Activated CD8-positive, alpha-beta memory T cell treated with anti-CD3 and anti-CD28 coated beads for 24 hours (primary cell): ENCODE measurements around the gene TAF12.
"Not testable (repeated sequence)": the region's sequence is repeated elsewhere in the genome, so short reads cannot be mapped to it uniquely, and the experiment has no call there.

Experiments
- DNase-seq: peaks from one replicate; pipeline ENCODE4 v3.0.0-alpha.2; 2020

The TAF12 gene

GRCh38 chr1:28580722-28581530 lies 61.9 kb downstream of the TAF12 start:
- DNase-seq, result no peak

DNA sequence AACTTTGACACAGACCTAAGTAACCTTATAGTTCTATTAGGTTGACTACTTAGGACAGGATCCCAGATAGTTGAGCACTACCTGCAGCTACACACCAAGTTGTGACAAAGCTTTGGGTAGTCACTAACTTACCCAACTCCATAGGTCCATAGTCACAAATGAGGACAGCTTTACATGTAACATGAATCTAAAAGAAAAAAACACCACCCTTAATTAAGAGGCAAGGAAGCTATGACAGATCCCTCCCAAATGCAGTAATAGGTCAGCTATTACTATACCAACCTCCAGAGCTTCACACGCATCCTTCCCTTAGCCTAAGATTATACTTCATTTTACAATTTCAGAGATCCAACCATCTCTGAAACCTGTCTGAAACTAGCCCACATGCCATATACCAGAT lies 63.5 kb downstream of the TAF12 start:
- no peak for DNase-seq

DNA sequence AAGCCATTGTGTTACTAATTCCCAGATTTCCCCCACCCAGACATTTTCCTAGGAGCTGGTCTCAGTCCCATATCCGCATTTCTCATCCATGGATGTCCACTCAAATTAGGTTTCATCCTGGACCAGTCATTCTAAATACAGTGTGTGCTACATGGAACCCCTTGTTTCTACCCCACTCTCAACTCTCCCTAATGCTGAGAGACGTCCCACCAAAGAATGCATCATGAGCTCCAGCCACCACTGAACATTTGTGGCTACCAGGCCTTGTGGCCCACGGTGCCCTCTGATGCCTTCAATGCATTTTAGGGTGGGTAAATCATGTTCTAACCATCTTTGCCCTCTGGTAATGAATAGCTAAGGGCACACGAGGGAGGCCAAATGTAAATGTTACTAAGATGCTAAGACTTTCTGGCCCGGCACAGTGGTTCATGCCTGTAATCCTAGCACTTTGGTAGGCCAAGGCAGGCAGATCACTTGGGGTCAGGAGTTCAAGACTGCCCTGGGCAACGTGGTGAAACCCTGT lies 64.1 kb downstream of the TAF12 start:
- DNase-seq, result peak; percentile 59

GRCh38 chr1:28577738-28578536 lies 64.9 kb downstream of the TAF12 start:
- DNase-seq, result peak; percentile 74

DNA sequence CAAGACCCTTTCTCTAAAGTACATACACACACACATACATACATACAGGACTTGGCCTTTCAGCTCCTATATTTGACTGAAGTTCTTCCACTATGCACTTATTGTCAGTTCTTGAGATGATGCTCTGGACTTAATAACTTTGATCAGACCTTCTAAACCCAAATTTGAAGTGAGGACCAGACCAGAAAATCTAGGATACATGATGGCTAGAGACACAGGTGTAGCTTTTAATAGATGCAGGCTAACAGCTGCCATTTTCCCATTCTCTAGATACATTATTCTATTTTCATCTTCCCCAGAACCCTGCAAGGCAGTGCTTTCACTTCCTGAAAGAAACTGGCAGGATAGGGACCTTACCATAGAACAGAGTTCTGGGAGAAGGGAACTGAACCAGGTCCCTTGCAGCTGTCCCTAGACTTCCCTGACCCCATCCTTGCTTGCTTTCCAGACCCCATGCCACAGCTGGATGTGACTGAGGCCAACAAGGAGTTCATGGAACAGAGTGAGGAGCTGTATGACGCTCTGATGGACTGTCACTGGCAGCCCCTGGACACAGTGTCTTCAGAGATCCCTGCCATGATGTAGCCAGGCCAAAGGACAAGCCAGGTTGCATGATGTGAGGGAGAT lies 65.7 kb downstream of the TAF12 start:
- peak; percentile 87 for DNase-seq

DNA sequence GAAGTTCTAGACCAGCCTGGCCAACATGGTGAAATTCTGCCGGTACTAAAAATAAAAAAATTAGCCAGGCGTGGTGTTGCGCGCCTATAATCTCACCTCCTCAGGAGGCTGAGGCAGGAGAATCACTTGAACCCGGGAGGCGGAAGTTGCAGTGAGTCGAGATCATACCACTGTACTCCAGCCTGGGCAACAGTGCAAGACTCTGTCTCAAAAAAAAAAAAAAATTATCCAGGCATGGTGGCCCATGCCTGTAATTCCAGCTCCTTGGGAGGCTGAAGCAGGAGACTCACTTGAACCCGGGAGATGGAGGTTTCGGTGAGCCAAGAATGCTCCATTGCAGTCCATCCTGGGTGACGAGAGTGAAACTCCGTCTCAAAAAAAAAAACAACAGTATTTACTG lies 69.3 kb downstream of the TAF12 start:
- DNase-seq, result no peak

- not testable (repeated sequence) for DNase-seq
These were observed 70.0 kb downstream of the TAF12 start for GRCh38 chr1:28572891-28573290.

DNA sequence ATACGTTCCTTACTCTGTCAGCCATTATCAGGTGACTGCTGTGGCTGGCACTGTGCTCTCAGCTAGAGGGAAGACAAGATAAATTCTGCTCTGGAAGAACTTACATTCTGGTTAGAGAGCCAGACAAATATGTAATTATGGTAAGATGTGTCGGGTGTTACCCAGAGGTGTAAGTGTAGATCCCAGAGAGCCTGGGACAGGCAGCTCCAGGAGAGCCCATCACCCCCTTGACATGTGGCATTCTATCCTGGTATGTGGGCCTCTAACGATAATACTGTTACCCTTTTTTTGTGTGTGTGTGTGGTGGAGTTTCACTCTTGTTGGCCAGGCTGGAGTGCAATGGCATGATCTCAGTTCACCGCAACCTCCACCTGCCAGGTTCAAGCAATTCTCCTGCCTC lies 71.0 kb downstream of the TAF12 start:
- no peak for DNase-seq

DNA sequence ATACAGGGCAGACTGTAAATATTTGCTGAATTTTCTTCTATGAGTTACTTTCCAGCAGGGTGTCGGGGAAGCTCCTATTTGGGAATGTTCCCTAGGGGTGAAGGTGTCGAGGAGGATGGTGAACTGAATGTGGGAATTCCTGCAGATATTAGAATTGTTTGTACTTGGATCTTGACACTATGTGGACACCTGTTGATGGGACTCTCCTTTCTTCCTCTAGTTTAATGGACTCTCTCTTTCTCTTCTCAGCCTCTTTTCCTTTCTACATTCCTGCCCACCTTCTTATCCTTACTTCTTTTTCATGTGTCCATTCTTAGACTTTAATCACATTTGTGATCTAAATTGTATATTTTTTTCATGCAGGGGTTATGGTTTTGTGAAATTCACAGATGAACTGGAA lies 75.9 kb downstream of the TAF12 start:
- no peak for DNase-seq

- no peak for DNase-seq
These were observed 77.1 kb downstream of the TAF12 start for GRCh38 chr1:28565726-28566125.

GRCh38 chr1:28565040-28565439 lies 77.8 kb downstream of the TAF12 start:
- no peak for DNase-seq

GRCh38 chr1:28564310-28564709 lies 78.6 kb downstream of the TAF12 start:
- no peak for DNase-seq

DNA sequence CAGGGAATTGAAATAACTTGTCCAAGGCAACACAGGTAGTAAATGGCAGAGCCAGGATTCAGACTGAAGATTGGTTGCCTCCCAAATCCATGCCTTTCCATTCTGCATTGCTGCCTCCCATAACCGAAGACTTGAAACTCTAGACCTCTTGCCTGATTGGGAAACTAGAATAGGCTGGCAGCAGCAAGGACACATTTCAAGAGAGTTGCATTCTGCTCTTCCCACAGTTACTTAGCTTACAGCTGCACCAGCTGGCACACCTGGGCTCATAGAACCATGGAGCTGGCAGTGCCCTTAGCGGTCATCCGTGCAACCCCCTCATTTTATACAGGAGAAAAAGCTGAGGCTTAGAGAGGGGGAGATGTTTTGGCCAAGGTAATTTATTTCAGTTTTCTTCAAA lies 82.0 kb downstream of the TAF12 start:
- no peak for DNase-seq
